IMR-90 (cell line): ENCODE measurements around the gene ZC2HC1B.

Experiments used
- BHLHE40 ChIP-seq: fragments of 150-350 bp; IDR thresholded peaks from 2 replicates; pipeline ENCODE4 v1.6.1; 2016; ENCODE audit warnings: mild to moderate bottlenecking, low read depth, low read length
- CEBPB ChIP-seq: IDR thresholded peaks from 2 replicates; pipeline ENCODE4 v1.6.1; 2012; ENCODE audit warnings: low read depth, low read length, improper control_type of control experiment
- CHD1 ChIP-seq: IDR thresholded peaks from 2 replicates; pipeline ENCODE4 v1.6.1; 2012; ENCODE audit warnings: low read depth, low read length, improper control_type of control experiment
- FOS ChIP-seq: fragments of 150-350 bp; IDR thresholded peaks from 2 replicates; pipeline ENCODE4 v1.6.1; 2016; ENCODE audit warnings: low read depth, low read length
- MXI1 ChIP-seq: IDR thresholded peaks from 2 replicates; pipeline ENCODE4 v1.6.1; 2012; ENCODE audit warnings: low read depth, mild to moderate bottlenecking, low read length, moderate library complexity, borderline replicate concordance
- NFE2L2 ChIP-seq: fragments of 150-350 bp; IDR thresholded peaks from 2 replicates; pipeline ENCODE4 v1.6.1; 2016; ENCODE audit warnings: low read depth, mild to moderate bottlenecking, low read length
- POLR2A ChIP-seq: IDR thresholded peaks from 2 replicates; pipeline ENCODE4 v1.6.1; 2012; ENCODE audit warnings: mild to moderate bottlenecking, low read depth, low read length
- RAD21 ChIP-seq: IDR thresholded peaks from 2 replicates; pipeline ENCODE4 v1.6.1; 2012; ENCODE audit warnings: low read length, improper control_type of control experiment
- RCOR1 ChIP-seq: IDR thresholded peaks from 2 replicates; pipeline ENCODE4 v1.6.1; 2012; ENCODE audit warnings: mild to moderate bottlenecking, low read length, improper control_type of control experiment; ENCODE audit not compliant: insufficient replicate concordance
- RFX5 ChIP-seq: IDR thresholded peaks from 2 replicates; pipeline ENCODE4 v1.8.0; 2012; ENCODE audit warnings: low read depth, mild to moderate bottlenecking, low read length, moderate library complexity
- SMC3 ChIP-seq: fragments of 150-350 bp; IDR thresholded peaks from 2 replicates; pipeline ENCODE4 v1.6.1; 2016; ENCODE audit warnings: low read depth, mild to moderate bottlenecking, antibody characterized with exemption, low read length, moderate library complexity
- USF2 ChIP-seq: fragments of 150-350 bp; IDR thresholded peaks from 2 replicates; pipeline ENCODE4 v1.6.1; 2017; ENCODE audit warnings: mild to moderate bottlenecking, antibody characterized with exemption, low read length, low read depth
- TF ChIP-seq, protein P1 (sequence below): conservative IDR thresholded peaks from 2 replicates; pipeline ENCODE4 v1.5.1; 2012; ENCODE audit warnings: mild to moderate bottlenecking, low read depth, low read length, improper control_type of control experiment

GRCh38 chr6:143986463-143987065, 122.3 kb downstream of the ZC2HC1B start:
- TF ChIP-seq POLR2A: no peak
- no peak for TF ChIP-seq CEBPB
- TF ChIP-seq, protein P1, sequence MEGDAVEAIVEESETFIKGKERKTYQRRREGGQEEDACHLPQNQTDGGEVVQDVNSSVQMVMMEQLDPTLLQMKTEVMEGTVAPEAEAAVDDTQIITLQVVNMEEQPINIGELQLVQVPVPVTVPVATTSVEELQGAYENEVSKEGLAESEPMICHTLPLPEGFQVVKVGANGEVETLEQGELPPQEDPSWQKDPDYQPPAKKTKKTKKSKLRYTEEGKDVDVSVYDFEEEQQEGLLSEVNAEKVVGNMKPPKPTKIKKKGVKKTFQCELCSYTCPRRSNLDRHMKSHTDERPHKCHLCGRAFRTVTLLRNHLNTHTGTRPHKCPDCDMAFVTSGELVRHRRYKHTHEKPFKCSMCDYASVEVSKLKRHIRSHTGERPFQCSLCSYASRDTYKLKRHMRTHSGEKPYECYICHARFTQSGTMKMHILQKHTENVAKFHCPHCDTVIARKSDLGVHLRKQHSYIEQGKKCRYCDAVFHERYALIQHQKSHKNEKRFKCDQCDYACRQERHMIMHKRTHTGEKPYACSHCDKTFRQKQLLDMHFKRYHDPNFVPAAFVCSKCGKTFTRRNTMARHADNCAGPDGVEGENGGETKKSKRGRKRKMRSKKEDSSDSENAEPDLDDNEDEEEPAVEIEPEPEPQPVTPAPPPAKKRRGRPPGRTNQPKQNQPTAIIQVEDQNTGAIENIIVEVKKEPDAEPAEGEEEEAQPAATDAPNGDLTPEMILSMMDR: no peak
- no peak for TF ChIP-seq USF2
- no peak for TF ChIP-seq BHLHE40
- TF ChIP-seq CHD1: no peak
- TF ChIP-seq NFE2L2: no peak
- TF ChIP-seq SMC3: no peak
- no peak for TF ChIP-seq RCOR1
- no peak for TF ChIP-seq RFX5
- no peak for TF ChIP-seq RAD21
- no peak for TF ChIP-seq MXI1
- no peak for TF ChIP-seq FOS
